Osteocyte (in vitro differentiated cells): ENCODE results near the gene ACAT1. TPM values are rescaled to one million over a fixed set of nuclear protein-coding genes. Genes with fewer than 3 reads are reported as not detected.
"Not testable (repeated sequence)": the region's sequence is repeated elsewhere in the genome, so short reads cannot be mapped to it uniquely, and the experiment has no call there.

Experiments
- DNase-seq: peaks from one replicate; pipeline ENCODE4 v3.0.0; 2021; ENCODE audit warnings: mixed read lengths; ENCODE audit not compliant: unreplicated experiment; ENCODE audit errors: extremely low spot score
- H3K27ac Mint-ChIP-seq: one replicate; pipeline ENCODE4 v1.8.0; 2021; ENCODE audit warnings: mild to moderate bottlenecking, mixed read lengths; ENCODE audit not compliant: unreplicated experiment
- H3K27me3 Mint-ChIP-seq: one replicate; pipeline ENCODE4 v1.8.0; 2021; ENCODE audit warnings: mixed read lengths; ENCODE audit not compliant: unreplicated experiment
- H3K36me3 Mint-ChIP-seq: one replicate; pipeline ENCODE4 v1.8.0; 2021; ENCODE audit warnings: mixed read lengths; ENCODE audit not compliant: unreplicated experiment
- H3K4me1 Mint-ChIP-seq: one replicate; pipeline ENCODE4 v1.8.0; 2021; ENCODE audit warnings: mixed read lengths; ENCODE audit not compliant: unreplicated experiment
- H3K4me3 Mint-ChIP-seq: one replicate; pipeline ENCODE4 v1.8.0; 2021; ENCODE audit warnings: mild to moderate bottlenecking, moderate library complexity, mixed read lengths; ENCODE audit not compliant: unreplicated experiment
- H3K9me3 Mint-ChIP-seq: one replicate; pipeline ENCODE4 v1.8.0; 2021; ENCODE audit warnings: mixed read lengths; ENCODE audit not compliant: unreplicated experiment
- CTCF ChIP-seq: fragments of 200-600 bp; sonication (generic); IDR thresholded peaks from 2 replicates; pipeline ENCODE4 v1.5.0; 2021; ENCODE audit warnings: antibody characterized with exemption, mild to moderate bottlenecking, moderate library complexity
- total RNA-seq: library from RNA; stranded (reverse); gene quantifications from 2 replicates; pipeline ENCODE4 v1.2.1, GENCODE V29; 2021

ACAT1 gene
- total RNA-seq, 1 donor from 2014 or later = 54.0 TPM

- DNase-seq = no peak
- H3K4me3 Mint-ChIP-seq = no peak overlapping the region
- peak overlapping the region; percentile 62 for H3K27ac Mint-ChIP-seq
- H3K36me3 Mint-ChIP-seq = peaks cover 24% of the 10 kb centered on the region
- peaks cover 2% of the 10 kb centered on the region for H3K4me1 Mint-ChIP-seq
- H3K9me3 Mint-ChIP-seq = no peaks in the 10 kb centered on the region
- no peak for TF ChIP-seq CTCF
- no peaks in the 10 kb centered on the region for H3K27me3 Mint-ChIP-seq
Measured at GRCh38 chr11:108131993-108132392, 10.6 kb downstream of the ACAT1 start.

- not testable (repeated sequence) for H3K4me1 Mint-ChIP-seq, H3K9me3 Mint-ChIP-seq, H3K4me3 Mint-ChIP-seq, DNase-seq, H3K27me3 Mint-ChIP-seq, H3K27ac Mint-ChIP-seq
- peaks cover 24% of the 10 kb centered on the region for H3K36me3 Mint-ChIP-seq
Measured at GRCh38 chr11:108132993-108133538, 11.7 kb downstream of the ACAT1 start.

DNA sequence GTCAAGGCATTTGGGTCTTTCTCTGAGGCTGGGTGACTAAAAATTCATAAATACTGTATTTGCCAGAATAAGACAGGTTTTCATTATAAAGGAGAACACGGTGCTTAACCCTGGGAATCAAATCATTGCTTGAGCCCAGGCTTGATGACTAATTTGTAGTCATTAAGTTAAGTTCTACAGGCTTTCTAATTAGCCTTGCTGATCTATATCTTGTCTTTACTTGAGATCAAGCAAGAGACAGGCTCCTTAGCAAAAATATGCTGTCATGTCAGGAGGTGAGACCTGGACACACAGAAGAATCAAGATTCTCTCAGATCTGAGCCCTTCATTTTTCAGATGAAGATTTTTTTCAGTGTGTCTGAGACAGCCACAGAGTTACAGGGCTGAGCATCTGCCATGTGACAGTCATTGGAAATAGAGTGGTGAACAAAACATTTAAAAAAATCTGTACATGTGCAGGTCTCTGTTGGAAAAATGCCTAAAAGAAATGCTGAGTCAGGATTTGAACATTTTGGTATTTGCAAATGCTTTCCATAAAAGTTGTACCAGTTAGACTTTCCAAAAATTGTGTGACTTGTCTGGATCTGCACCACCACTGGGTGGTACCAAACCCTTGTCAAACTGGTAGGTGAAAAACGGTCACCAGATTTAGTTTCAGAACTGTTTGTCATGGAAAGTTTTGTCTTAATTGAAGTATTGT, 14.6 kb downstream of the ACAT1 start:
- no peaks in the 10 kb centered on the region for H3K27me3 Mint-ChIP-seq
- no peaks in the 10 kb centered on the region for H3K9me3 Mint-ChIP-seq
- peak; percentile 32 for TF ChIP-seq CTCF
- no peak overlapping the region for H3K27ac Mint-ChIP-seq
- no peak for DNase-seq
- peaks cover 2% of the 10 kb centered on the region for H3K4me1 Mint-ChIP-seq
- H3K4me3 Mint-ChIP-seq = no peak overlapping the region
- H3K36me3 Mint-ChIP-seq = peaks cover 40% of the 10 kb centered on the region

DNA sequence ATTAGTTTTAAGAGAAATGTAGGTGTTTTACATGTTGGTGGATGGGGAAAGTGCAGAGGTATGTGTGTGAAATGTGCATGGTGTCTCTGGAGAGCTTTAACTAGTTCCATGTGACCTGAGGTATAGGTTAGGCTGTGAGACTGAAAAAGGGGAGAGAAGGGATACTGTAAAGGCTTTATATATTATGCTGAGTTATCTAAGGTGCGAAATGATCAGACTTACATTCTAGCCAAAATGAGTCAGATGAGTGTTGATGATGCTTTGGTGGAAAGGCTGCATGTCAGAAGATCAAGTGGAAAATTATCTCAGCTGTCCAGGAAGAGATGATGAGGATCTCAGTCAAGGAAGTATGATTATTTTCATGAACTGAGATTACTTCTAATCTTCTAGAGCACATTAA, 15.8 kb downstream of the ACAT1 start:
- no peak for DNase-seq
- Mint-ChIP-seq H3K4me3 (no peak overlapping the region), H3K27me3 (no peaks in the 10 kb centered on the region), H3K27ac (no peak overlapping the region), H3K4me1 (peaks cover 2% of the 10 kb centered on the region), H3K9me3 (no peaks in the 10 kb centered on the region), H3K36me3 (peaks cover 45% of the 10 kb centered on the region)
- no peak for TF ChIP-seq CTCF

DNA sequence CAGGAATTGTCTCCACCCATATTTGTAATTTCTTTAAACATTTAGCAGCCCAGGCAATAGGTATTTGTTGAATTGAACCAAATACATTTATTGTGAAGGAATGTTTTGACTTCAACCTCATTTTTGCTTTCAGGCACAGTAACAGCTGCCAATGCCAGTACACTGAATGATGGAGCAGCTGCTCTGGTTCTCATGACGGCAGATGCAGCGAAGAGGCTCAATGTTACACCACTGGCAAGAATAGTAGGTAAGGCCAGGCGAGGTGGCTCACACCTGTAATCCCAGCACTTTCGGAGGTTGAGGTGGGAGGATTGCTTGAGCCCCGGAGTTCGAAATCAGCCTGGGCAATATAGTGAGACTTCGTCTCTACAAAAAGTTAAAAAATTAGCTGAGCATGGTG, 20.9 kb downstream of the ACAT1 start:
- no peak overlapping the region for H3K27ac Mint-ChIP-seq
- no peak for TF ChIP-seq CTCF
- no peaks in the 10 kb centered on the region for H3K27me3 Mint-ChIP-seq
- H3K4me3 Mint-ChIP-seq = no peak overlapping the region
- no peaks in the 10 kb centered on the region for H3K4me1 Mint-ChIP-seq
- no peaks in the 10 kb centered on the region for H3K9me3 Mint-ChIP-seq
- DNase-seq = no peak
- peaks cover 68% of the 10 kb centered on the region for H3K36me3 Mint-ChIP-seq
